Measurements from ENCODE around the gene TMEM11. TPM values are rescaled to one million over a fixed set of nuclear protein-coding genes. Genes with fewer than 3 reads are reported as not detected.

The TMEM11 gene, protein sequence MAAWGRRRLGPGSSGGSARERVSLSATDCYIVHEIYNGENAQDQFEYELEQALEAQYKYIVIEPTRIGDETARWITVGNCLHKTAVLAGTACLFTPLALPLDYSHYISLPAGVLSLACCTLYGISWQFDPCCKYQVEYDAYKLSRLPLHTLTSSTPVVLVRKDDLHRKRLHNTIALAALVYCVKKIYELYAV
- 25.4 and 29.5 TPM in 2 replicates for total RNA-seq (2014; rRNA removed; shearing (Covaris generic); ENCODE audit: low replicate concordance)

GRCh38 chr17:21214015-21214776 is at the start of gene TMEM11:
TSS of gene TMEM11 (minus strand) at chr17:21214161. CDS start at chr17:21214152, 9 bp downstream.
- in situ Hi-C loops (cut with HindIII; ENCODE audit: low pct_unique_long_range_greater_than_20kb, low sequenced_read_pairs) = no loop called here
- peak; percentile 91 for DNase-seq (ENCODE audit: low read depth)

DNA sequence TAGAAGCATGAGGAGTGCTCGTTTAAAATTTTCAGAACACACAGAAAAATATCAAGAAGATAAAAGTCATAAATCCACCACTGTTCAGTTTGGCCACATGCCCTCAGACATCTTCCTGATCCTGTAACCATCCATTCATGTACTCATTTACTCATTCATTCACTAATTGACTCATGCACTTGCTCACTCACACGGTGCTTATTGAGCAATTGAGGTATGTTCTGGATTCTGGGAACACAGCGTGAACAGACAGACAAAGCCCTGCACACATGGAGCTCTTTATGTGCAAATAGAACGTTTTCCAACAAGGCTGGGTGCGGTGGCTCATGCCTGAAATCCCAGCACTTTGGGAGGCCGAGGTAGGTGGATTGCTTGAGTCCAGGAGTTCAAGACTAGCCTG is 49.4 kb upstream of the TMEM11 start:
- in situ Hi-C loops (cut with HindIII; ENCODE audit: low pct_unique_long_range_greater_than_20kb, low sequenced_read_pairs) = no loop called here
- DNase-seq (ENCODE audit: low read depth) = no peak

GRCh38 chr17:21262259-21262993 is 48.5 kb upstream of the TMEM11 start:
- in situ Hi-C loops (cut with HindIII; ENCODE audit: low pct_unique_long_range_greater_than_20kb, low sequenced_read_pairs) = no loop called here

DNA sequence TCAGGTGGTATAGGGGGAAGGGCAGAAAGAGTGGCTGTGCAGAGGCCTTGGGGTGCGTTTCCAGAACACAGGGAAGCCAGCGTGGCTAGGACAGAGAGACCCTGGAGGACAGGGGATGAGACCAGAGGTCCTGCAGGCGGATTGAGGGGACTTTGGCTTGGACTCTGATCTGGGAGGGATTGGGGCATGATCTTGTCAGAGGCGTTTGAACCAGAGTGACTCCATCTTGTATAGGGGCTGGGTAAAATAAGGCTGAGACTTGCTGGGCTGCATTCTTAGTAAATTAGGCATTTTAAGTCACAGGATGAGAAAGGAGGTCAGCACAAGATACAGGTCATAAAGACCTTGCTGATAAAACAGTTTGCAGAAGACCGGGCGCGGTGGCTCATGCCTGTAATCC is 44.6 kb upstream of the TMEM11 start:
- in situ Hi-C loops (cut with HindIII; ENCODE audit: low pct_unique_long_range_greater_than_20kb, low sequenced_read_pairs) = no loop called here
- no peak for DNase-seq (ENCODE audit: low read depth)

More at GRCh38 chr17:21262259-21262993, 48.5 kb upstream of the TMEM11 start:
- no peak for DNase-seq (ENCODE audit: low read depth)

DNA sequence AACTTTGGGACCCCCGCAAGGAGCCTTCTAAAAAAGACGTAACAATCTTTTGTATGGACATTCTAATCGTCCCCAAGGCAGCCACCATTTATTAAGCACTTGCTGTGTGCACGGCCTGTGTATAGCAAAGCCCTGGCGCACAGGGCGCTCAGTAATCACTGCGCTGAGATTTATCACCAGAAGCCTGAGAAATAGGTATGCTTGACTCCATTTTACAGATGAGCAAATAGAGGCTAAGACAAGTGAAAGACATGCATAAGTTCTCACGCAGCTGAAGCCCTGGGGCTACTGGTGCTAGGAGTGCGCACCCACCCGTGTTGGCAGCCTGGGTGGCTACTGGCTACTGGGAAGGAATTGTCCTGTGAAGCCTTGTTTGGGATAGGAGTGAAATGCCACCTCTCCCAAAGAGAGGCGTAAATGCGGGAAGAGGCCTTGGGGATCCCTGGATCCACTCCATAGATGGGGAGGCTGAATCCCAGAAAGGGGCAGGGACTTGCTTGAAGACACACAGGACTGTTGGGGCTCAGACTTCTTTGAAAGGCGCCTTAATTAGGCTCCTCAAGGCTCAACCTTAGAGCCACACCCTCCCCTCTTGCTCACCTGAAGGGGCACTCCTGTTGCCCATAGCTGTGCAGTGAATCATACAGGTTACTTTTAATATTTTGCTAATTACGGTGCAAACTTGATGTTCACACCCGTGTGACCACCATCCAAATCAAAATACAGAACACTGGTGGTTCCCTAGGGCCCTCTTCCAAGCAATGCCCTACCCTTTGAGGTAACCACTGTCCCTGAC is 39.9 kb upstream of the TMEM11 start:
- no peak for DNase-seq (ENCODE audit: low read depth)
- in situ Hi-C loops (cut with HindIII; ENCODE audit: low pct_unique_long_range_greater_than_20kb, low sequenced_read_pairs) = no loop called here

DNA sequence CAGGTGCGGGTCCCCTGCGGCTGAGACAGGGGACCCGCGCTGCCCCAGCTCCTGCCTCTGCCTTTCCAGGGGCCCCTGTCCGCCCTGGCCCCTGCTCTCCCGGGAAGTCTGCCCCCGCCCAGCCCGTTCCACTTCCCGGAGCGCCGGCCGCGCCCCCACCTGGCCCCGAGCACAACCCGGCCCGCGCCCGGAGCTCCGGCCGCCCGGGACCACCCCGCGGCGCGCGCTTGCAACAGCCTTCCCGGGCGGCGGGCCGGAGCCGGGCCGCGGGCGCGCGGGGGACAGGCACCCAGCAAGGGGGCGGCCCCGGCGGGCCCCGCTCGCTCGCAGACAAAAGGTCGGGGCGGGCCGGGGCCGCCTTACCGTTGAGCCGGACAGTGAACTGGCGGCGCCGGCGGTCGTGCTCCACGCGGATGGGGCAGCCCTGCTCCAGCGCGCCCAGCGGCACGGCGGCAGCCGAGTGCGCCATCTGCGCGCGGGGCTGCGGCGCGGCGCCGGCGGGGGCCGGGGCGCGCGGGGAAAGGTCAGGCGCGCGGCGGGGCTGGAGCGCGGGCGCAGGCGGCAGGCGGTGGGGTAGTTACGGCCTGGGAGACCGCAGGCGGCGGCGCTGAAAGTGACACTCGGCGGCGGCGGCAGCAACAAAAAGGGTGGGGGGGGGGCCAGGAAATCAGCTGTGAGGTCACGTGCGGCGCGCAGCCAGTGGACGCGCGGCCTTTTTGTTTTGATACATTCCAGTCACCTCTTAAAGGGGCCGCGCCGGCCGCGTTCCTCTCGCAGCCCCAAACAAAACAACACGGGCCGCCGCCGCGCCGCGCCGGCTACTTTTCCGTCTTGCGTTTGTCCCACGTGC is 39.1 kb upstream of the TMEM11 start, which contains the start of gene NATD1:
Gene NATD1, minus strand, starts transcription at position 615 of the 850 bp plus-strand sequence. Its CDS starts 146 bp downstream, at position 469.
- in situ Hi-C loops (cut with HindIII; ENCODE audit: low pct_unique_long_range_greater_than_20kb, low sequenced_read_pairs) = no loop called here

GRCh38 chr17:21252289-21252795 is 38.4 kb upstream of the TMEM11 start:
- DNase-seq (ENCODE audit: low read depth) = no peak
- in situ Hi-C loops (cut with HindIII; ENCODE audit: low pct_unique_long_range_greater_than_20kb, low sequenced_read_pairs) = no loop called here

More for the DNA sequence above, 39.1 kb upstream of the TMEM11 start, which contains the start of gene NATD1:
- DNase-seq (ENCODE audit: low read depth) = peak; percentile 71

GRCh38 chr17:21251337-21252010 is 37.5 kb upstream of the TMEM11 start:
- DNase-seq (ENCODE audit: low read depth) = no peak
- in situ Hi-C loops (cut with HindIII; ENCODE audit: low pct_unique_long_range_greater_than_20kb, low sequenced_read_pairs) = no loop called here

DNA sequence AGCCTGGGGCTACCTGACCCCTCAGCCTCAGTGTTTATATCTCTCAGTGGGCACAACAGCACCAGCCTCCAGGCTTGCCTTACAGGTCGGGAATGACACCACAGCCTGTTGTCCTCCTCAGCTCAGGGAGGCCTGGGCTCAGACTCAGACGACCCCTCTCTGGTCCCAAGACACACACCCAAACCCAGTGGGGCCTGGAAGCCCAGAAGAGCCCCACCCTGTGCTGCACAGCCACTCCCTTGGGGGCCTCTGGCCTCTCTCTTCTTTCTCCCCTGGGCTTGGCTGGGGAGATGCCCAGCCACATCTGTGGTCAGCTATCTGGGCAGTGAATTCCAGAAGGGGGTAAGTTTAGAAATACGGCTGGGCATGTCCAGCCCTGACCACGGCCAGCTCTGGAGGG is 36.9 kb upstream of the TMEM11 start:
- in situ Hi-C loops (cut with HindIII; ENCODE audit: low pct_unique_long_range_greater_than_20kb, low sequenced_read_pairs) = no loop called here
- no peak for DNase-seq (ENCODE audit: low read depth)

- in situ Hi-C loops (cut with HindIII; ENCODE audit: low pct_unique_long_range_greater_than_20kb, low sequenced_read_pairs) = no loop called here
- DNase-seq (ENCODE audit: low read depth) = no peak
Measured at GRCh38 chr17:21249920-21250703, 36.2 kb upstream of the TMEM11 start.

GRCh38 chr17:21249086-21249795 is 35.3 kb upstream of the TMEM11 start:
- no peak for DNase-seq (ENCODE audit: low read depth)
- in situ Hi-C loops (cut with HindIII; ENCODE audit: low pct_unique_long_range_greater_than_20kb, low sequenced_read_pairs) = no loop called here

DNA sequence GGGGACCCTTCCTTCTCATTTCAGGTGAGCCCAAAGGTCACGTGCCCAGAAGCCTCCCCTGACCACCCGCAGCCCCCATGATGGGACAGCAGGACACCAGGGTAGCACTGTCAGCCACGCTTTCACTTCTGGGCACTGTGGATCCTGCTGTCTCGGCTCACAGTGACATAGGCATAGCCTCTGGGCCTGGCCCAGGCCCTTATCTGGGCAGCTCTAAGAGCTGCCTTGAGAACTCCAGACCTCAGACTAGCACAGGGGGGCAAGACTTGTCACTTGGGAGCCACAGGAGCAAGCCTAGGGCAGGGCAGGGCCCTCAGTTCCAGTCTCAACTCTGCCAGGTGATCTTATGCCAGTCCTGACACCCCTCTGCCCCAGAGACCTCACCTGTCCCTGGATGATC is 34.5 kb upstream of the TMEM11 start:
- in situ Hi-C loops (cut with HindIII; ENCODE audit: low pct_unique_long_range_greater_than_20kb, low sequenced_read_pairs) = no loop called here
- no peak for DNase-seq (ENCODE audit: low read depth)

DNA sequence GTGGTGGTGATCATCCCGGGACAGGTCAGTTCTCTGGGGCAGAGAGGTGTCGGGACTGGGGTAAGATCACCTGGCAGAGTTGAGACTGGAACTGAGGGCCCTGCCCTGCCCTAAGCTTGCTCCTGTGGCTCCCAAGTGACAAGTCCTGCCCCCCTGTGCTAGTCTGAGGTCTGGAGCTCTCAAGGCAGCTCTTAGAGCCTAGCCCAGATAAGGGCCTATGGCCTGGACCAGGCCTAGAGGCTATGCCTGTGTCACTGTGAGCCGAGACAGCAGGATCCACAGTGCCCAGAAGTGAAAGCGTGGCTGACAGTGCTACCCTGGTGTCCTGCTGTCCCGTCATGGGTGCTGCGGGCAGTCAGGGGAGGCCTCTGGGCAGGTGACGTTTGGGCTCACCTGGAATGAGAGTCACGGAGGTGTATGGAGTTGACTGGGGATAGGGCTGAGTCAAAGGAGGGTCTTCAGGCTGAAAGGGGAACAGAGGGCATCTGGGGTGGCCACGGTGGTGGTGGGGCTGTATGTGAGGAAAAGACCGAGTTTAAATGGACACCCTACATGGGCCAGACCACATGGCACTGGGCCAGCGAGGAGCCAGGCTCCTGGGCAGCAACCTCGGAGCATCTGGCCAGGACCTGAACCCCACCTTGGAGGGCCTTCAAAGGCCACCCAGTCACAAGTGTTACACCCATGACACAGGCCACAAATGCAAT is 33.7 kb upstream of the TMEM11 start:
- no peak for DNase-seq (ENCODE audit: low read depth)
- in situ Hi-C loops (cut with HindIII; ENCODE audit: low pct_unique_long_range_greater_than_20kb, low sequenced_read_pairs) = no loop called here

GRCh38 chr17:21246698-21247097 is 32.7 kb upstream of the TMEM11 start:
- in situ Hi-C loops (cut with HindIII; ENCODE audit: low pct_unique_long_range_greater_than_20kb, low sequenced_read_pairs) = no loop called here
- no peak for DNase-seq (ENCODE audit: low read depth)

DNA sequence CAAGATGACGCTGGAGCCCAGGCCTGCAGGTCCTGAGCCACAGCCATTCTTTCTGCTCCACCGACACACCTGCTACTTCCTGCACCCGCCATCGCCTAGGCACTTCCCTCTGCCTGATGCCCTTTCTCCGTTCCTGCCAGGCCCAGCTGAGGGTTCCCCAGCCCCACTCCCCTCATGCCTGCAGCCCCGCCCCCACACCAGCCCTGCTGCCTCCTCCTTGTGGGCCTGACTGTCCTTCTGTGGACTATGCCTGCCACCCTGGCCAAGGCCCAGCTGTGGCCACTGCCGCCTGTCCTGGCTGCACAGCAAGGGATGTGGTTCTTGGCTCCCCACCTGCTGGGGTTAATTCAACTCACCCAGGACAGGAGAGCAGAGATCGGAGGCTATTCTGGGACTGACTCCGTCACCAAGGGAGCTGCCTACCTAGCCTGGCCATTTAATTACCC is 31.7 kb upstream of the TMEM11 start:
- DNase-seq (ENCODE audit: low read depth) = no peak
- in situ Hi-C loops (cut with HindIII; ENCODE audit: low pct_unique_long_range_greater_than_20kb, low sequenced_read_pairs) = no loop called here

Data from Caki2 (cell line).